DOHH2 (cell line): ENCODE data around the gene MEOX1.

ENCODE experiments used
- H3F3A ChIP-seq: fragments of 200-600 bp; sonication (generic), shearing (Covaris generic); 2 replicates; pipeline ENCODE4 v1.6.0; 2016; ENCODE audit warnings: antibody characterized with exemption, mild to moderate bottlenecking; ENCODE audit not compliant: control insufficient read depth, insufficient read depth
- H3K27ac ChIP-seq: fragments of 200-600 bp; sonication (generic); 2 replicates; pipeline ENCODE4 v1.5.1; 2014; ENCODE audit warnings: low read depth, mild to moderate bottlenecking, low read length, moderate library complexity
- H3K27me3 ChIP-seq: fragments of 200-600 bp; sonication (generic); 2 replicates; pipeline ENCODE4 v1.6.1; 2014; ENCODE audit warnings: mild to moderate bottlenecking, low read length, mixed read lengths; ENCODE audit not compliant: control insufficient read depth
- H3K36me3 ChIP-seq: fragments of 200-600 bp; sonication (generic); 2 replicates; pipeline ENCODE4 v1.6.1; 2014; ENCODE audit warnings: mild to moderate bottlenecking, low read length, moderate library complexity, mixed read lengths; ENCODE audit not compliant: control insufficient read depth
- H3K4me1 ChIP-seq: fragments of 200-600 bp; sonication (generic); 2 replicates; pipeline ENCODE4 v1.6.1; 2014; ENCODE audit warnings: mild to moderate bottlenecking, low read length, mixed read lengths; ENCODE audit not compliant: control insufficient read depth
- H3K4me2 ChIP-seq: fragments of 200-600 bp; sonication (generic); 2 replicates; pipeline ENCODE4 v1.6.0; 2014; ENCODE audit warnings: mild to moderate bottlenecking, low read length, moderate library complexity
- H3K4me3 ChIP-seq: fragments of 200-600 bp; sonication (generic); 2 replicates; pipeline ENCODE4 v1.5.1; 2014; ENCODE audit warnings: mild to moderate bottlenecking, low read length, mixed read lengths
- H3K79me2 ChIP-seq: fragments of 200-600 bp; sonication (generic); 2 replicates; pipeline ENCODE4 v1.6.1; 2014; ENCODE audit warnings: mild to moderate bottlenecking, low read length, mixed read lengths; ENCODE audit not compliant: control insufficient read depth
- H3K9me2 ChIP-seq: fragments of 200-600 bp; sonication (generic); replicated peaks from 2 replicates; pipeline ENCODE4 v1.6.1; 2014; ENCODE audit warnings: mild to moderate bottlenecking, low read length, mixed read lengths; ENCODE audit not compliant: control insufficient read depth
- H3K9me3 ChIP-seq: fragments of 200-600 bp; sonication (generic); 2 replicates; pipeline ENCODE4 v1.6.1; 2014; ENCODE audit warnings: antibody characterized with exemption, low read length, mixed read lengths; ENCODE audit not compliant: control insufficient read depth, insufficient read depth
- H4K20me1 ChIP-seq: fragments of 200-600 bp; sonication (generic); 2 replicates; pipeline ENCODE4 v1.6.0; 2014; ENCODE audit warnings: low read depth, mild to moderate bottlenecking, antibody characterized with exemption, low read length, moderate library complexity; ENCODE audit not compliant: control insufficient read depth, insufficient read depth
- CTCF ChIP-seq: fragments of 200-600 bp; sonication (generic); IDR thresholded peaks from one replicate; pipeline ENCODE4 v1.5.1; 2014; ENCODE audit warnings: antibody characterized with exemption, mild to moderate bottlenecking, low read depth, low read length; ENCODE audit not compliant: poor library complexity, severe bottlenecking
- EZH2phosphoT487 ChIP-seq: fragments of 200-600 bp; sonication (generic); IDR thresholded peaks from 2 replicates; pipeline ENCODE4 v1.6.1; 2017; ENCODE audit warnings: borderline replicate concordance, mild to moderate bottlenecking, antibody characterized with exemption, low read length, moderate library complexity, mixed read lengths

The MEOX1 gene

GRCh38 chr17:43664096-43664495 is 2.4 kb upstream of the MEOX1 start:
- no peaks in the 10 kb centered on the region for H3K9me2 ChIP-seq
- H3K27me3 ChIP-seq = 0 out of 2 replicates have a peak, but pooled peaks cover under 1% of the 10 kb centered on the region
- no peaks in the 10 kb centered on the region for H3K4me1 ChIP-seq
- no peaks in the 10 kb centered on the region for H4K20me1 ChIP-seq
- H3K9me3 ChIP-seq = no peaks in the 10 kb centered on the region
- no peaks in the 10 kb centered on the region for H3K79me2 ChIP-seq
- no peaks in the 10 kb centered on the region for H3K36me3 ChIP-seq
- no peaks in the 10 kb centered on the region for H3F3A ChIP-seq
- H3K27ac ChIP-seq = no peak overlapping the region
- H3K4me3 ChIP-seq = no peak overlapping the region
- TF ChIP-seq EZH2phosphoT487 (no peak), CTCF (no peak)
- H3K4me2 ChIP-seq = no peak overlapping the region

GRCh38 chr17:43663383-43663782 is 1.7 kb upstream of the MEOX1 start:
- Histone ChIP-seq H3K4me2 (no peak overlapping the region), H3K9me3 (no peaks in the 10 kb centered on the region), H3K79me2 (no peaks in the 10 kb centered on the region), H3K9me2 (no peaks in the 10 kb centered on the region), H3K27me3 (0 out of 2 replicates have a peak, but pooled peaks cover 2% of the 10 kb centered on the region), H3K36me3 (no peaks in the 10 kb centered on the region), H3F3A (no peaks in the 10 kb centered on the region), H3K27ac (no peak overlapping the region), H3K4me3 (no peak overlapping the region), H4K20me1 (no peaks in the 10 kb centered on the region), H3K4me1 (no peaks in the 10 kb centered on the region)
- TF ChIP-seq EZH2phosphoT487 = no peak
- TF ChIP-seq CTCF = no peak

- Histone ChIP-seq H3K9me3 (no peaks in the 10 kb centered on the region), H3K27me3 (0 out of 2 replicates have a peak, but pooled peaks cover 2% of the 10 kb centered on the region), H3K27ac (no peak overlapping the region), H3K79me2 (no peaks in the 10 kb centered on the region), H3F3A (no peaks in the 10 kb centered on the region), H3K4me3 (no peak overlapping the region), H4K20me1 (no peaks in the 10 kb centered on the region), H3K9me2 (no peaks in the 10 kb centered on the region), H3K36me3 (no peaks in the 10 kb centered on the region), H3K4me1 (no peaks in the 10 kb centered on the region), H3K4me2 (no peak overlapping the region)
- TF ChIP-seq CTCF (no peak), EZH2phosphoT487 (no peak)
Measured at GRCh38 chr17:43662413-43663141, 855 bp upstream of the MEOX1 start.
